HG03280 (cell line): ENCODE measurements around the gene STXBP4.

Experiments
- ATAC-seq: cut with Tn5 transposase; IDR thresholded peaks from one replicate; pipeline ENCODE4 v1.9.1; 2021; ENCODE audit warnings: mild to moderate bottlenecking, moderate library complexity; ENCODE audit not compliant: unreplicated experiment

Gene STXBP4

GRCh38 chr17:55114283-55114682, 145.7 kb downstream of the STXBP4 start:
- ATAC-seq: no peak

DNA sequence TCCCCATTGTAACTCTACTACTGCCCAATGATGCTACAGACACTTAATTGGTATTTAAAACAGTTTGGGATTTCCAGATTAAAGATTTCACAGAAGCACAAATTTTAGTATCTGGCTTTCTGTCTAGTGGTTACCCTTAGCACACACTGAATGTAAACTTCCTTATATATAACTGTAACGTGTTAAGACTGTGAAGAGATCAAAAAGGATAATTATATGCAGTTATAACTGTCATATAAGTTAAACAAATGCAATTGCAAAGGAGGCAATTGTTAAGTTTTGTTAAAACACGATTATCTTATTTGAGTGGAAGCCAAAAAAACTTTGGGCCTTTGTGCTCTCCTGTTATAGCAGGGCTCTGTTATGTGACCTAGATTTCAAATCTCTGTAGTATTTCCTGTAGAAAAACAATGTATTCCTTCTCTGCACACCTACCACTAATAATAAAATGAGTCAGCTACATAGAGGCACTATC, 147.9 kb downstream of the STXBP4 start:
- no peak for ATAC-seq

- no peak for ATAC-seq
Measured at GRCh38 chr17:55117164-55117563, 148.6 kb downstream of the STXBP4 start.

GRCh38 chr17:55120651-55121050, 152.1 kb downstream of the STXBP4 start:
- ATAC-seq: no peak

DNA sequence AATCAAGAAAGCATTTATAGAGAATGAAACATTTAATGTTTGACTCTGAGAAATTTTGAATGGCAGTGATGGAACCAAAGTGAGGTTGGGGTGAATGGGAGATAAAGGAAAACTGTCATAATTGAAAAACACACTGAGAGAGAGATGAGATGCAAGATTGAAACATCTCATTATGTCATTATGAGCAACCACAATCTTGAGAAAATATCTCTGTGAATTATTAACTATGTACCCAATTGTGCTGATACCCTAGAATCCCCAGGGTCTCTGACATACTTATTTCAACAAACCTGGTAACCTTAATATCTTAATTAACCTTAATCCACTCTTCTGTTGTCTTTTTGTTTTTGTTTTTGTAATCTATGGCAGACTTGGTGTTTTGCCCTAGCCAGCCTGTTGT, 152.7 kb downstream of the STXBP4 start:
- ATAC-seq: no peak

GRCh38 chr17:55122114-55122513, 153.5 kb downstream of the STXBP4 start:
- no peak for ATAC-seq

DNA sequence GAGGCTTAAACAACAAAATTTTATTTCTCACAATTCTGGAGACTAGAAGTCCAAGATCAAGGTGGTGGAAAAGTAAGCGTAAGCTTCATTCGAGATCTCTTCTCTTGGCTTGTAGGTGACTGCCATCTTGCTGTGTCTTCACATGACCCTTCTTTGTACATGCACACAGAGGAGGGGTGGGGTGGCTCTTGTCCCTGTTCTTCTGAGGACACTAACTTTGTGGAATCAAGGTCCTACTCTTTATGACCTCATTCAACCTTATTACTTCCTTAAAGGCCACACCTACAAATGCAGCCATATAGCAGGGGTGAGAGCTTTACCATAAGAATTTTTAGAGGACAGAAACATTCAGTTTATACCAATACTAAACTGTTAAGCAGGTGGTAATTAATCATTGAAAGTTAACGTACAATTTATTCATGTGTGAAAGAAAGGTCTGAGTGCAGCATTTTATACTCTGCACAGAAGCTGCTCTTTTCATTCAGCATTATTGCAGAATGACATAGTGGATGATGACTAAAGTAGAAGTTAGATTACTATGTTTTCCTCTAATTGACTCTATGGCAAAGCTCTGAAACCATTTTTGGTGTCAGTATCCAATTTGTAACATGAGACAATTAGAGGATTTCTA, 156.3 kb downstream of the STXBP4 start:
- ATAC-seq: no peak

GRCh38 chr17:55133583-55133982, 165.0 kb downstream of the STXBP4 start:
- no peak for ATAC-seq

- ATAC-seq: no peak
Measured at GRCh38 chr17:55134486-55135157, 166.1 kb downstream of the STXBP4 start.

GRCh38 chr17:55140809-55141208, 172.2 kb downstream of the STXBP4 start:
- no peak for ATAC-seq

GRCh38 chr17:55144518-55144917, 176.0 kb downstream of the STXBP4 start:
- no peak for ATAC-seq

DNA sequence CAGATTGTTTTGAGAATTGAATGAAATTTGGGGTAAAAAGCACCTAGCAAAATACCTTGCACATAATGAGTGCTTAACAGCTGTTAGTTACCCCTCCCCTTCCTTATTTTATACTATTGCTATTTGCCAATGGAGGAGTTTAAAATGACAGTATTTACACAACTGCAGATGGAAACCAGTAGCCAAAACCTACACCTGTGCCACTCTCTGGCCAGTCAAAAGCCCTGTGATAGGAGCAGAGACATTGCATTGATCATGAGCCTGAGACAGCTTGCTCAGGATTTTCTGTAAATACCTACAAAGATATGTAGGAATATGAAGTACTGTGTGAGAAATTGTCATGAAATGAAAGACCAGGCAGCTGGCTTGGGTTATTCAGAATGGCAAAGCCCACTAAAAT, 180.9 kb downstream of the STXBP4 start:
- ATAC-seq: no peak

- ATAC-seq: no peak
Measured at GRCh38 chr17:55152236-55152635, 183.7 kb downstream of the STXBP4 start.

GRCh38 chr17:55154101-55154500, 185.5 kb downstream of the STXBP4 start:
- ATAC-seq: no peak

DNA sequence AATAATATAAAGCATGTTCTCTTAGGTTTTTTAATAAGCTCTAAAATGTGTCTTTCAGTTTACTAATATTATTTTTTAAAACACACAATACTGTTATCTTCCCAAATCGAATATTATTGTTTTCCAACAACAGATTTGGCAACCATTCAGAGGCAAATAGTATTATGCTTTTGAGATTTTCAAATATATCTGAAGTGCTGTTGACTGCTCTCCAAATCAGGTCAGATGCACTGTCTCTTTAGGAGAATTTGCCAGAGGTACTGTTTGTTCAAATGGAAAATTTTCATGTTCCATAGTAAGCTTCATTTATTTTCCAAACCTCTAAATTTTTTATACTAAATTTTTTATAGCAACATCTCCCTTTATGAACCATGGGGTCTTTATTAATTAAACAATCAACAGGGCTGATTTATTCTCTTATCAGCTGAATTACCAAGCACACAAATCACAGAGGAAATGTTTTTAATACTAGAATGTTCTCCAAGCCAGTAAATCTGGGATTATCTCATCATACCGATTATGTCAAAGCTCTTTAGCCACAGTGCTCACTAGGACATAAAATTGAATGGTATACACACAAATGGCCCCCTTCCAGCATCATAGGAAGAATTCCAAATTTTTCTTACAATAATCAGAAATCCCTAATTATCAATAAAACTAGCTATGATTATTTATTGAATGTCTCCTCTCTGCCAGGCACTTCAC, 187.4 kb downstream of the STXBP4 start:
- no peak for ATAC-seq

DNA sequence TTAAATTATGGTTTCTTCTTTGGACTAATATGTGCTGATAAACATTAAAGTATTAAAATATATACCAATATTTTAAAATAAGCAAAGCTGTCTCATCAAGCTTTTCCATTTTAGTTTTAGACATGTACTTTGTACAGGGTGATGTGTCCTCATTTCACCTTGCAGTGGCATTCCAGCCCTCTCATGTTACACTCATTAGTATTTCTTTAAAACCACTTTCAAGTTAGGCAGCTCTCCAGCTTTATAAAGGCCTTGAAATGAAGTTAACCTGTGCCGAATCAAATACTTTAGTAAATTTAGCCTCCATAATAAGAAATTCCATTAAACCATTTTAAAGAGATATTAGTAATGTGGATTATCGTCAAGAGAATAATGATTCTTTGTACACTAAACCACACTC, 188.6 kb downstream of the STXBP4 start:
- no peak for ATAC-seq

GRCh38 chr17:55158439-55158838, 189.9 kb downstream of the STXBP4 start:
- ATAC-seq: no peak

DNA sequence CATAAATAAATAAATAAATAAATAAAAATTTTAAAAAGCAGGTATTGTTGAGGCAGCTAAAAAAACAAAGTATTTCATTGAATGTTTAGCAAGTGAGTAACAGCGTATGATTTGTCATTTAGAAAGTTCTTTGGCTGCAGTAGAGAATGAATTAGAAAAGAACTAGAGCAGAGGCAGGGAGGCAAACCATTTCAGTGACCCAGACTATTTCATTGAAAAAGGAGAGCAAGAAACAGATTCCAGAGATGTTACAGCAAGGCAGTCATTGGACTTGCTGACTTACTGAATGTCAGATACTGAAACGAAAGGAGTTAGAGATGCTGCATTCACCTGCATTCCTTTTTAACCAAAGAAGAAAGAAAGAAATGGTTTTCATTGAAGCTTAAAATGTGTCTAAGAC, 190.7 kb downstream of the STXBP4 start:
- ATAC-seq: no peak

DNA sequence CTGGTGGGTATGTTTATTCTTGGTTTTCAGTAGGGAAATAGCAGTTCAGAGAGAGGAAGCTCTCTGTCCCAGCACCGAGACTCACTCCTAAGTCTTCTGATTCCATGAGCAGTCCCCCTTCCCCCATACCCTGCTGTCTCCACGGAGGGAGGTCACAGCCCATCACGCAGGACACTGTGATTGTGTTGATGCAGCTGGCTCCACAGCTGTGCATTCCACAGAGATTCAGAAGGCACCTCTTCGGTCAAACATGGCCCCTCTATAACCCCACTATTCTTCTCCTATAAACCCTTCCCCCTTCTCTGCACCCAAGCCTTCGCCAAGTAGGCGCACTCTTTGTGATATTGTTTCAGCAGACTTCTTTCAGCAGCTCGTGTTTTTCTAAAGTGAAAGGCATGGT, 191.9 kb downstream of the STXBP4 start:
- no peak for ATAC-seq

DNA sequence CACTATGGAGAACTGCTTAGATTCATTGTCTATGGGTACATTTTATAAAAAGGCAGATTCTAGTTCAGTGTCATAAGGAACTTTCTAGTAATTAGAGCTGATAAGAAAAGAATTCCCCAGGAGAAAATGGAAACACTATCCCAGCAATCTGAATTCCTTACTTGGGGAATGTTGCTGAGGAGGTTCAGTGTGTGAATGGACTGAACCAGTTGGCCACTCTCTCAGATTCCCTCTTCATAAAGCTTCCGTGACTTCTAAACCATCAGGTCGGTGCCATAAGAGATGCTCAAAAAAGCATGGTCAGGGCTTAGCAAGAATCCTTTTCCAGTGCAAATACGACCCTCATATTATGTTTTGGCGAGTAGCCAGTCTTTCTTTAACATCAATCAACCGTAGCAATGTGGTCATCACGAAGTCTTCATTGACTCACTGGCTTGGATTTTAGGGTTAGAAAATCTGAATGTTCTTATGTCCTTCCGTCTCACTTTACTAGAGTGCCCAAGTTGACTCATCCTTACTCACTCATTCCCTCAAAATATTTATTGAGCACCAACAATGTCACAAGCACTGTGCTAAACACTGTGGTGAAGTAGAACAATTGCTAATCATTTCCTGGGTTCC, 193.5 kb downstream of the STXBP4 start:
- ATAC-seq: no peak

- ATAC-seq: no peak
Measured at GRCh38 chr17:55162556-55162946, 194.0 kb downstream of the STXBP4 start.

GRCh38 chr17:55163408-55163807, 194.8 kb downstream of the STXBP4 start:
- ATAC-seq: no peak
